Measurements from ENCODE around the gene OSBPL1A. TPM values are rescaled to one million over a fixed set of nuclear protein-coding genes. Genes with fewer than 3 reads are reported as not detected.

The OSBPL1A gene
- total RNA-seq, 1 experiment from 2014 or later: 37.4 TPM

- intact Hi-C loops (cut with micrococcal nuclease; ENCODE audit: unreplicated experiment): loop anchor here (10.0 kb wide), 1 partner anchor 78 kb away; no protein-coding TSS in a partner anchor
- Histone ChIP-seq H4K20me1 (ENCODE audit: insufficient read depth) (no peaks in the 10 kb centered on the region), H3K4me3 (no peak overlapping the region), H3K4me2 (peak overlapping the region; percentile 68), H3K4me1 (replicated peaks; ENCODE audit: insufficient read depth) (peaks cover 31% of the 10 kb centered on the region), H2AFZ (no peak overlapping the region), H3K9me2 (ENCODE audit: insufficient read depth) (no peaks in the 10 kb centered on the region), H3K27me3 (ENCODE audit: insufficient read depth, low read depth) (no peaks in the 10 kb centered on the region), H3K9me3 (ENCODE audit: insufficient read depth, low read depth) (no peaks in the 10 kb centered on the region), H3K79me2 (ENCODE audit: low read depth) (no peaks in the 10 kb centered on the region), H3K27ac (peak overlapping the region; percentile 91), H3F3A (ENCODE audit: insufficient read depth, low read depth) (peaks cover 32% of the 10 kb centered on the region), H3K36me3 (ENCODE audit: low read depth) (no peaks in the 10 kb centered on the region)
- ChIA-PET CTCF (no interaction called here), POLR2A (ENCODE audit: unreplicated experiment) (interaction anchor here (0.7 kb wide), 2 partner anchors 42 to 222 kb away, joined by 3 to 9 read pairs; no protein-coding TSS in a partner anchor)
- no peak for TF ChIP-seq EZH2 (IDR thresholded peaks at IDR 0.05; ENCODE audit: low read depth)
- TF ChIP-seq, protein P1, sequence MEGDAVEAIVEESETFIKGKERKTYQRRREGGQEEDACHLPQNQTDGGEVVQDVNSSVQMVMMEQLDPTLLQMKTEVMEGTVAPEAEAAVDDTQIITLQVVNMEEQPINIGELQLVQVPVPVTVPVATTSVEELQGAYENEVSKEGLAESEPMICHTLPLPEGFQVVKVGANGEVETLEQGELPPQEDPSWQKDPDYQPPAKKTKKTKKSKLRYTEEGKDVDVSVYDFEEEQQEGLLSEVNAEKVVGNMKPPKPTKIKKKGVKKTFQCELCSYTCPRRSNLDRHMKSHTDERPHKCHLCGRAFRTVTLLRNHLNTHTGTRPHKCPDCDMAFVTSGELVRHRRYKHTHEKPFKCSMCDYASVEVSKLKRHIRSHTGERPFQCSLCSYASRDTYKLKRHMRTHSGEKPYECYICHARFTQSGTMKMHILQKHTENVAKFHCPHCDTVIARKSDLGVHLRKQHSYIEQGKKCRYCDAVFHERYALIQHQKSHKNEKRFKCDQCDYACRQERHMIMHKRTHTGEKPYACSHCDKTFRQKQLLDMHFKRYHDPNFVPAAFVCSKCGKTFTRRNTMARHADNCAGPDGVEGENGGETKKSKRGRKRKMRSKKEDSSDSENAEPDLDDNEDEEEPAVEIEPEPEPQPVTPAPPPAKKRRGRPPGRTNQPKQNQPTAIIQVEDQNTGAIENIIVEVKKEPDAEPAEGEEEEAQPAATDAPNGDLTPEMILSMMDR (conservative IDR thresholded peaks at IDR 0.05): no peak
- peak in 1 of 2 experiments; percentile 71 for DNase-seq
- no TSS peak for BruUV-seq (replicated peaks)
Measured at GRCh38 chr18:24136967-24137373, 260.7 kb downstream of the OSBPL1A start.

- H3K4me2 ChIP-seq: no peak overlapping the region
- peaks cover under 1% of the 10 kb centered on the region; the same call in 1 of the 2 replicates for H3K4me1 ChIP-seq (replicated peaks; ENCODE audit: insufficient read depth)
- no peak overlapping the region for H2AFZ ChIP-seq
- H3K4me3 ChIP-seq: no peak overlapping the region
- no peak for TF ChIP-seq EZH2 (IDR thresholded peaks at IDR 0.05; ENCODE audit: low read depth)
- TF ChIP-seq, protein P1 (conservative IDR thresholded peaks at IDR 0.05): no peak
- H3K79me2 ChIP-seq (ENCODE audit: low read depth): no peaks in the 10 kb centered on the region
- POLR2A ChIA-PET (ENCODE audit: unreplicated experiment): no interaction called here
- intact Hi-C loops (cut with micrococcal nuclease; ENCODE audit: unreplicated experiment): loop anchor here (10.0 kb wide), 1 partner anchor 84 kb away; no protein-coding TSS in a partner anchor
- no peaks in the 10 kb centered on the region for H4K20me1 ChIP-seq (ENCODE audit: insufficient read depth)
- peak in 1 of 2 experiments; percentile 40 for DNase-seq
- no peaks in the 10 kb centered on the region for H3K9me2 ChIP-seq (ENCODE audit: insufficient read depth)
- H3F3A ChIP-seq (ENCODE audit: insufficient read depth, low read depth): no peaks in the 10 kb centered on the region
- H3K36me3 ChIP-seq (ENCODE audit: low read depth): no peaks in the 10 kb centered on the region
- CTCF ChIA-PET: no interaction called here
- no peaks in the 10 kb centered on the region for H3K9me3 ChIP-seq (ENCODE audit: insufficient read depth, low read depth)
- no TSS peak for BruUV-seq (replicated peaks)
- H3K27ac ChIP-seq: no peak overlapping the region
- no peaks in the 10 kb centered on the region for H3K27me3 ChIP-seq (ENCODE audit: insufficient read depth, low read depth)
Measured at GRCh38 chr18:24130494-24130893, 267.1 kb downstream of the OSBPL1A start.

- H3K4me1 ChIP-seq (replicated peaks; ENCODE audit: insufficient read depth): no peaks in the 10 kb centered on the region
- no peaks in the 10 kb centered on the region for H3F3A ChIP-seq (ENCODE audit: insufficient read depth, low read depth)
- CTCF ChIA-PET: no interaction called here
- H3K4me3 ChIP-seq: no peak overlapping the region
- no TSS peak for BruUV-seq (replicated peaks)
- H3K27ac ChIP-seq: no peak overlapping the region
- H3K9me3 ChIP-seq (ENCODE audit: insufficient read depth, low read depth): no peaks in the 10 kb centered on the region
- no peak for DNase-seq
- intact Hi-C loops (cut with micrococcal nuclease; ENCODE audit: unreplicated experiment): no loop called here
- no peaks in the 10 kb centered on the region for H4K20me1 ChIP-seq (ENCODE audit: insufficient read depth)
- H3K4me2 ChIP-seq: no peak overlapping the region
- H3K9me2 ChIP-seq (ENCODE audit: insufficient read depth): no peaks in the 10 kb centered on the region
- no peak for TF ChIP-seq EZH2 (IDR thresholded peaks at IDR 0.05; ENCODE audit: low read depth)
- TF ChIP-seq, protein P1 (conservative IDR thresholded peaks at IDR 0.05): no peak
- POLR2A ChIA-PET (ENCODE audit: unreplicated experiment): no interaction called here
- H3K79me2 ChIP-seq (ENCODE audit: low read depth): no peaks in the 10 kb centered on the region
- no peak overlapping the region for H2AFZ ChIP-seq
- no peaks in the 10 kb centered on the region for H3K27me3 ChIP-seq (ENCODE audit: insufficient read depth, low read depth)
- no peaks in the 10 kb centered on the region for H3K36me3 ChIP-seq (ENCODE audit: low read depth)
Measured at GRCh38 chr18:24128700-24129099, 268.9 kb downstream of the OSBPL1A start.

Measured in PC-9 (cell line).